Uterus (tissue), 2 donors: Measurements from ENCODE around the gene KRT5.

Source experiments
- CTCF ChIP-seq, 4 experiments: fragments of 200-600 bp in 2 of 4; fragments of 450-650 bp in 2 of 4; sonication (generic) in 2 of 4; IDR thresholded peaks; one replicate each; pipeline ENCODE4 v1.5.1; 2016 to 2019; ENCODE audit warnings: antibody characterized with exemption in 4 of 4, mild to moderate bottlenecking in 2 of 4, moderate library complexity in 1 of 4
- POLR2A ChIP-seq, 2 donors: fragments of 450-650 bp; IDR thresholded peaks; one replicate each; pipeline ENCODE4 v1.6.1; 2016; ENCODE audit warnings: antibody characterized with exemption in 2 of 2, mild to moderate bottlenecking in 1 of 2, moderate library complexity in 1 of 2

GRCh38 chr12:52552681-52553195 is 32.5 kb upstream of the KRT5 start, which contains the start of gene KRT71:
- TF ChIP-seq POLR2A (IDR thresholded peaks at IDR 0.05) (no peak), CTCF (IDR thresholded peaks at IDR 0.05) (no peak)
